GM12878 (cell line): ENCODE measurements around the gene AFMID. TPM values are rescaled to one million over a fixed set of nuclear protein-coding genes. Genes with fewer than 3 reads are reported as not detected.

Experiments used
- ATAC-seq: fragments of 200-7000 bp; cut with Tn5 transposase; 3 replicates; pipeline ENCODE4 v1.9.1; 2020; ENCODE audit warnings: mild to moderate bottlenecking, moderate library complexity
- BruUV-seq: library from RNA; stranded (reverse); fragments of 400-500 nt; replicated peaks from 2 replicates; lab custom pipeline; 2021; lab: Mats Ljungman, UMichigan
- CTCF ChIA-PET: fragments of 300-600 bp; sonication (Branson Sonifier 250); formaldehyde crosslinking; extraction: SDS; loops from one replicate; lab custom pipeline; 2021; ENCODE audit warnings: inconsistent platforms; lab: Yijun Ruan, JAX
- POLR2A ChIA-PET: fragments of 350-600 bp; formaldehyde crosslinking; extraction: SDS; loops from one replicate; lab custom pipeline; 2021; ENCODE audit warnings: inconsistent platforms; lab: Charles Lee
- RAD21 ChIA-PET: fragments of 300-600 bp; sonication (Branson Sonifier 250); formaldehyde crosslinking; loops from one replicate; lab custom pipeline; 2023; ENCODE audit warnings: antibody characterized with exemption; ENCODE audit not compliant: unreplicated experiment; lab: Charles Lee
- SMC1A ChIA-PET: fragments of 300-600 bp; sonication (Branson Sonifier 250); formaldehyde crosslinking; loops from one replicate; lab custom pipeline; 2023; ENCODE audit not compliant: unreplicated experiment, uncharacterized antibody; lab: Charles Lee
- DNase-seq: peaks from one replicate; pipeline ENCODE4 v3.0.0-alpha.2; 2011; ENCODE audit warnings: low read depth, low spot score
- FAIRE-seq: peaks from 3 replicates; lab custom pipeline; 2011; peaks lifted over from hg19 to GRCh38; lab: Jason Lieb, UNC
- H2AFZ ChIP-seq: 2 replicates; pipeline ENCODE4 v1.6.0; 2011; ENCODE audit warnings: low read depth, low read length, control low read depth; ENCODE audit not compliant: control insufficient read depth
- H3K27ac ChIP-seq: 2 replicates; pipeline ENCODE4 v1.5.1; 2011; ENCODE audit warnings: control low read depth; ENCODE audit not compliant: control insufficient read depth, insufficient read depth
- H3K27me3 ChIP-seq, 2 experiments: replicated peaks in 1 of 2; 2 replicates each; pipeline versions ENCODE4 v1.6.0 to v1.6.1; 2011; ENCODE audit warnings: low read length in 1 of 2; ENCODE audit not compliant: control insufficient read depth in 2 of 2, insufficient read depth in 2 of 2
- H3K36me3 ChIP-seq, 2 experiments: 2 replicates each; pipeline ENCODE4 v1.5.1; 2011; ENCODE audit warnings: low read length in 1 of 2; ENCODE audit not compliant: control insufficient read depth in 2 of 2, insufficient read depth in 2 of 2
- H3K4me1 ChIP-seq: 2 replicates; pipeline ENCODE4 v1.6.1; 2011; ENCODE audit warnings: mild to moderate bottlenecking, low read length, moderate library complexity, mixed read lengths; ENCODE audit not compliant: control insufficient read depth, insufficient read depth
- H3K4me2 ChIP-seq: 2 replicates; pipeline ENCODE4 v1.6.0; 2011; ENCODE audit warnings: control low read depth; ENCODE audit not compliant: control insufficient read depth, insufficient read depth
- H3K4me3 ChIP-seq: fragments of 200-600 bp; sonication (generic); 2 replicates; pipeline ENCODE4 v1.5.1; 2016
- H3K79me2 ChIP-seq: 2 replicates; pipeline ENCODE4 v1.6.0; 2011; ENCODE audit warnings: low read length; ENCODE audit not compliant: control insufficient read depth, insufficient read depth
- H3K9ac ChIP-seq: 2 replicates; pipeline ENCODE4 v1.8.0; 2011; ENCODE audit warnings: low read length, control low read depth, mixed read lengths; ENCODE audit not compliant: control insufficient read depth, insufficient read depth
- H3K9me3 ChIP-seq: replicated peaks from 3 replicates; pipeline ENCODE4 v1.5.1; 2011; ENCODE audit warnings: mild to moderate bottlenecking, low read length; ENCODE audit not compliant: control insufficient read depth, insufficient read depth
- H4K20me1 ChIP-seq: 2 replicates; pipeline ENCODE4 v1.6.0; 2011; ENCODE audit not compliant: control insufficient read depth, insufficient read depth
- CBFB ChIP-seq: IDR thresholded peaks from 2 replicates; pipeline ENCODE4 v1.6.1; 2016; ENCODE audit warnings: antibody characterized with exemption, low read depth
- CHD1 ChIP-seq: IDR thresholded peaks from 2 replicates; pipeline ENCODE4 v1.6.1; 2012; ENCODE audit warnings: low read depth, low read length, improper control_type of control experiment
- GABPA ChIP-seq: IDR thresholded peaks from 2 replicates; pipeline ENCODE4 v1.6.1; 2014; ENCODE audit warnings: antibody characterized with exemption, low read depth, mild to moderate bottlenecking, inconsistent platforms
- JUNB ChIP-seq: IDR thresholded peaks from 2 replicates; pipeline ENCODE4 v1.6.1; 2016; ENCODE audit warnings: antibody characterized with exemption, mild to moderate bottlenecking
- MXI1 ChIP-seq: fragments of 150-350 bp; IDR thresholded peaks from 2 replicates; pipeline ENCODE4 v1.6.1; 2011; ENCODE audit warnings: low read depth, mild to moderate bottlenecking, inconsistent platforms, low read length, improper control_type of control experiment
- STAT1 ChIP-seq: fragments of 450-650 bp; conservative IDR thresholded peaks from 2 replicates; pipeline ENCODE4 v1.6.1; 2014; ENCODE audit warnings: antibody characterized with exemption, mild to moderate bottlenecking
- WRNIP1 ChIP-seq: IDR thresholded peaks from 2 replicates; pipeline ENCODE4 v1.6.1; 2011; ENCODE audit warnings: low read depth, low read length, improper control_type of control experiment, borderline replicate concordance
- WGBS: methylation state at CpG from one replicate; pipeline ENCODE4 v1.1.6; 2016; ENCODE audit warnings: low lambda C conversion rate; ENCODE audit not compliant: insufficient replicate concordance, insufficient coverage; ENCODE audit errors: missing lambda C conversion rate; 5-methylcytosine and 5-hydroxymethylcytosine counted together
- in situ Hi-C: fragments of 300-500 bp; cut with MboI; formaldehyde crosslinking; loops from 9 replicates; pipeline ENCODE4 v1.14.3; 2018; ENCODE audit warnings: mixed read lengths
- intact Hi-C: fragments of 100-400 bp; cut with micrococcal nuclease; formaldehyde crosslinking; loops from one replicate; pipeline ENCODE4 v1.14.2; 2022; ENCODE audit not compliant: unreplicated experiment
- polyA plus RNA-seq, 11 experiments: library from polyadenylated mRNA; depleted of rRNA in 4 of 11; unstranded in 6 of 11; stranded (reverse) in 5 of 11; fragments of >200 nt; fragmentation: Nextera tagmentation in 4 of 11; fragmentation: Illumina TruSeq in 1 of 11; extraction: Ambion mirVana in 4 of 11; extraction: Trizol in 1 of 11; gene quantifications; 1 replicate in 1 of 11; 2 replicates in 10 of 11; pipeline versions ENCODE4 v1.2.1 to v1.2.3, GENCODE V29; 2011 to 2016; ENCODE audit warnings: inconsistent platforms in 2 of 11, missing spikeins in 2 of 11, low read depth in 1 of 11
- total RNA-seq, 4 experiments: library from RNA; depleted of rRNA in 3 of 4; stranded (reverse); fragments of >200 nt in 3 of 4; fragmentation: Illumina TruSeq in 1 of 4; extraction: Trizol in 1 of 4; gene quantifications; 2 replicates each; pipeline versions ENCODE4 v1.2.1 to v1.2.3, GENCODE V29; 2013 to 2021
- TF ChIP-seq, protein P1 (sequence below): fragments of 450-650 bp; IDR thresholded peaks from 2 replicates; pipeline ENCODE4 v1.6.1; 2017; ENCODE audit warnings: mild to moderate bottlenecking, moderate library complexity
- TF ChIP-seq, protein P2 (sequence below): IDR thresholded peaks from 2 replicates; pipeline ENCODE4 v1.6.1; 2011; ENCODE audit warnings: low read depth, mild to moderate bottlenecking, low read length, moderate library complexity, borderline replicate concordance; ENCODE audit errors: extremely low read depth

The AFMID gene
- total and polyA plus RNA-seq, 10 of the 15 experiments (the other 5 are each of a cell fraction or from before 2014, with no cell fraction given): 36.1 to 98.8 (median 51.6) TPM

DNA sequence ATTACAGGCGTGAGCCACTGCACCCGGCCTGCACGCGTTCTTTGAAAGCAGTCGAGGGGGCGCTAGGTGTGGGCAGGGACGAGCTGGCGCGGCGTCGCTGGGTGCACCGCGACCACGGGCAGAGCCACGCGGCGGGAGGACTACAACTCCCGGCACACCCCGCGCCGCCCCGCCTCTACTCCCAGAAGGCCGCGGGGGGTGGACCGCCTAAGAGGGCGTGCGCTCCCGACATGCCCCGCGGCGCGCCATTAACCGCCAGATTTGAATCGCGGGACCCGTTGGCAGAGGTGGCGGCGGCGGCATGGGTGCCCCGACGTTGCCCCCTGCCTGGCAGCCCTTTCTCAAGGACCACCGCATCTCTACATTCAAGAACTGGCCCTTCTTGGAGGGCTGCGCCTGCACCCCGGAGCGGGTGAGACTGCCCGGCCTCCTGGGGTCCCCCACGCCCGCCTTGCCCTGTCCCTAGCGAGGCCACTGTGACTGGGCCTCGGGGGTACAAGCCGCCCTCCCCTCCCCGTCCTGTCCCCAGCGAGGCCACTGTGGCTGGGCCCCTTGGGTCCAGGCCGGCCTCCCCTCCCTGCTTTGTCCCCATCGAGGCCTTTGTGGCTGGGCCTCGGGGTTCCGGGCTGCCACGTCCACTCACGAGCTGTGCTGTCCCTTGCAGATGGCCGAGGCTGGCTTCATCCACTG, 27.0 kb downstream of the AFMID start, which contains the start of gene BIRC5 (continued):
- TF ChIP-seq, protein P1, sequence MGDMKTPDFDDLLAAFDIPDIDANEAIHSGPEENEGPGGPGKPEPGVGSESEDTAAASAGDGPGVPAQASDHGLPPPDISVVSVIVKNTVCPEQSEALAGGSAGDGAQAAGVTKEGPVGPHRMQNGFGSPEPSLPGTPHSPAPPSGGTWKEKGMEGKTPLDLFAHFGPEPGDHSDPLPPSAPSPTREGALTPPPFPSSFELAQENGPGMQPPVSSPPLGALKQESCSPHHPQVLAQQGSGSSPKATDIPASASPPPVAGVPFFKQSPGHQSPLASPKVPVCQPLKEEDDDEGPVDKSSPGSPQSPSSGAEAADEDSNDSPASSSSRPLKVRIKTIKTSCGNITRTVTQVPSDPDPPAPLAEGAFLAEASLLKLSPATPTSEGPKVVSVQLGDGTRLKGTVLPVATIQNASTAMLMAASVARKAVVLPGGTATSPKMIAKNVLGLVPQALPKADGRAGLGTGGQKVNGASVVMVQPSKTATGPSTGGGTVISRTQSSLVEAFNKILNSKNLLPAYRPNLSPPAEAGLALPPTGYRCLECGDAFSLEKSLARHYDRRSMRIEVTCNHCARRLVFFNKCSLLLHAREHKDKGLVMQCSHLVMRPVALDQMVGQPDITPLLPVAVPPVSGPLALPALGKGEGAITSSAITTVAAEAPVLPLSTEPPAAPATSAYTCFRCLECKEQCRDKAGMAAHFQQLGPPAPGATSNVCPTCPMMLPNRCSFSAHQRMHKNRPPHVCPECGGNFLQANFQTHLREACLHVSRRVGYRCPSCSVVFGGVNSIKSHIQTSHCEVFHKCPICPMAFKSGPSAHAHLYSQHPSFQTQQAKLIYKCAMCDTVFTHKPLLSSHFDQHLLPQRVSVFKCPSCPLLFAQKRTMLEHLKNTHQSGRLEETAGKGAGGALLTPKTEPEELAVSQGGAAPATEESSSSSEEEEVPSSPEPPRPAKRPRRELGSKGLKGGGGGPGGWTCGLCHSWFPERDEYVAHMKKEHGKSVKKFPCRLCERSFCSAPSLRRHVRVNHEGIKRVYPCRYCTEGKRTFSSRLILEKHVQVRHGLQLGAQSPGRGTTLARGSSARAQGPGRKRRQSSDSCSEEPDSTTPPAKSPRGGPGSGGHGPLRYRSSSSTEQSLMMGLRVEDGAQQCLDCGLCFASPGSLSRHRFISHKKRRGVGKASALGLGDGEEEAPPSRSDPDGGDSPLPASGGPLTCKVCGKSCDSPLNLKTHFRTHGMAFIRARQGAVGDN: 0 out of 2 replicates have a peak, but pooled peaks have one; percentile 14
- TF ChIP-seq WRNIP1 (no peak), CBFB (peak; percentile 24; the same call in 1 of the 2 replicates), MXI1 (peak; percentile 99)
- TF ChIP-seq, protein P2, sequence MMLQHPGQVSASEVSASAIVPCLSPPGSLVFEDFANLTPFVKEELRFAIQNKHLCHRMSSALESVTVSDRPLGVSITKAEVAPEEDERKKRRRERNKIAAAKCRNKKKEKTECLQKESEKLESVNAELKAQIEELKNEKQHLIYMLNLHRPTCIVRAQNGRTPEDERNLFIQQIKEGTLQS: peak; percentile 48; the same call in 1 of the 2 replicates
- TF ChIP-seq, all 136 proteins: peak for 40

- Histone ChIP-seq H3K36me3 (peaks cover 0 to 3% of the 10 kb centered on the region in 2 experiments; a peak in 3 of 4 replicates), H3K4me3 (peak overlapping the region; percentile 83), H3K4me1 (peaks cover 3% of the 10 kb centered on the region; the same call in 1 of the 2 replicates), H3K79me2 (peaks cover 24% of the 10 kb centered on the region)
- intact Hi-C loops: loop anchor here (2.0 kb wide), 1 partner anchor 28 kb away; the partner anchor contains the start of genes AFMID and TK1
- TF ChIP-seq JUNB (no peak), STAT1 (no peak), GABPA (no peak), CHD1 (no peak)
- TF ChIP-seq, all 136 proteins: peak for 0
- ATAC-seq (peak; percentile 6; the same call in 1 of the 3 replicates), FAIRE-seq (no peak), DNase-seq (no peak)
- Histone ChIP-seq H3K27me3 (no peaks in the 10 kb centered on the region), H3K9me3 (no peaks in the 10 kb centered on the region), H4K20me1 (no peaks in the 10 kb centered on the region), H3K9ac (peak overlapping the region; percentile 93), H3K27ac (peak overlapping the region; percentile 84), H2AFZ (peak overlapping the region; percentile 79), H3K4me2 (peak overlapping the region; percentile 91)
- TSS peak; percentile 71 for BruUV-seq
- POLR2A ChIA-PET: interaction anchor here (0.7 kb wide), 2 partner anchors 39 to 72 kb away, joined by 5 read pairs; no protein-coding TSS in a partner anchor
- CTCF ChIA-PET: interaction anchor here (0.8 to 2.5 kb wide), 3 partner anchors 39 to 194 kb away, joined by 3 to 10 read pairs (median 3); no protein-coding TSS in a partner anchor
- RAD21 ChIA-PET: no interaction called here
- WGBS: 1% methylated on average over 5 of the region's 5 CpGs
- SMC1A ChIA-PET: interaction anchor here (1.2 kb wide), 1 partner anchor 37 kb away, joined by 4 read pairs; no protein-coding TSS in a partner anchor
- in situ Hi-C loops: no loop called here
These were observed 27.5 kb downstream of the AFMID start for GRCh38 chr17:78214706-78215061.
